Chondrocyte (in vitro differentiated cells): Measurements from ENCODE around the gene HMGXB3. TPM values are rescaled to one million over a fixed set of nuclear protein-coding genes. Genes with fewer than 3 reads are reported as not detected.

ENCODE experiments used
- DNase-seq: peaks from one replicate; pipeline ENCODE4 v3.0.0; 2021; ENCODE audit warnings: mixed read lengths, low spot score
- H3K27ac Mint-ChIP-seq: one replicate; pipeline ENCODE4 v1.8.0; 2021; ENCODE audit warnings: mild to moderate bottlenecking, moderate library complexity, mixed read lengths; ENCODE audit not compliant: unreplicated experiment
- H3K27me3 Mint-ChIP-seq: 2 replicates; pipeline ENCODE4 v1.8.0; 2021; ENCODE audit warnings: low read depth, mixed read lengths
- H3K36me3 Mint-ChIP-seq: 2 replicates; pipeline ENCODE4 v1.8.0; 2021; ENCODE audit warnings: low read depth, mixed read lengths
- H3K4me1 Mint-ChIP-seq: 2 replicates; pipeline ENCODE4 v1.8.0; 2021; ENCODE audit warnings: low read depth, mild to moderate bottlenecking, mixed read lengths
- H3K4me3 Mint-ChIP-seq: one replicate; pipeline ENCODE4 v1.8.0; 2021; ENCODE audit warnings: mild to moderate bottlenecking, moderate library complexity, mixed read lengths; ENCODE audit not compliant: unreplicated experiment
- H3K9me3 Mint-ChIP-seq: 2 replicates; pipeline ENCODE4 v1.8.0; 2021; ENCODE audit warnings: low read depth, mixed read lengths
- CTCF ChIP-seq: fragments of 200-600 bp; sonication (generic); IDR thresholded peaks from 2 replicates; pipeline ENCODE4 v1.5.0; 2021; ENCODE audit warnings: antibody characterized with exemption, mild to moderate bottlenecking, moderate library complexity
- total RNA-seq: library from RNA; stranded (reverse); gene quantifications from 3 replicates; pipeline ENCODE4 v1.2.1, GENCODE V29; 2021

HMGXB3 gene
- total RNA-seq, 1 donor from 2014 or later = 44.2 TPM

DNA sequence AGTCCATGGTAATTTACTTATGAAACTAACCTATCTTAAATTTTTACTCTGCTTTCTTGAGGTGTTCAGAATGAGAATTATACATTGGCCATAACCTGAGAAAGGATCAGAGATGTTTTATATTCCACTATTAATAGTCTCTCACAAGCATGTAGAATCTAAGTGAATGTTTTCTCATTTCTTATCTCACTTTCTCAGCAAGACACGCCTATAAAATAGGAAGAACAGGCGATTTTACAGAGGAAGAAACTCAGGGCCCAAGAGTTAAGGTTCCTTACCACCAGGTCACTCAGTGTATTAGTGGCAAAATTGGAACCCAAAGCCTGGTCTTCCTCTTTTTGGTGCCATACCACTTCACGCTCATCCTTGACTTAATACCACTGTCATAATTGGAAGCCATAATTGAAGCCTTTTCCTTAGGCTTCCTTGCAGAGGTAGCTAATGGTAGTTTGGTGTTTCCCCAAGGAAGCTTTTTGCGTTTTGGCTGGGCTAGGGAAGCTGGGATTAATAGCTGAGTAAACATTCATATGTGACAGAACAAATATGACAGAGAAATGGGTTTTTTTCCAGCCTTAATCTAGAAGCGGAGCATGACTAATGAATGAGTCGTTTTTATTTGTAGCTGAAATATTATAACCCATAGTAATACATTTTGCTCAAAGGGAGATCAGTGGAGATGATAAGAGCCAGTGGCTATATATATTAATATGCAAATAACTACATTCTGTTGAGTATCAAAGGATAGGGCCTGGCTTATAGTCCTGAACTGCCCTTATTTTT, 16.9 kb downstream of the HMGXB3 start:
- no peak for TF ChIP-seq CTCF
- no peak for DNase-seq
- no peak overlapping the region for H3K27ac Mint-ChIP-seq
- H3K27me3 Mint-ChIP-seq = no peaks in the 10 kb centered on the region
- H3K36me3 Mint-ChIP-seq = peaks cover 58% of the 10 kb centered on the region
- H3K9me3 Mint-ChIP-seq = peaks cover 12% of the 10 kb centered on the region
- H3K4me1 Mint-ChIP-seq = peaks cover 43% of the 10 kb centered on the region
- H3K4me3 Mint-ChIP-seq = no peak overlapping the region

- Mint-ChIP-seq H3K36me3 (peaks cover 41% of the 10 kb centered on the region), H3K9me3 (peaks cover 10% of the 10 kb centered on the region), H3K4me1 (peaks cover 50% of the 10 kb centered on the region), H3K27ac (peak overlapping the region; percentile 12), H3K27me3 (no peaks in the 10 kb centered on the region), H3K4me3 (no peak overlapping the region)
- no peak for DNase-seq
- no peak for TF ChIP-seq CTCF
These were observed 19.7 kb downstream of the HMGXB3 start for GRCh38 chr5:150020249-150020648.

DNA sequence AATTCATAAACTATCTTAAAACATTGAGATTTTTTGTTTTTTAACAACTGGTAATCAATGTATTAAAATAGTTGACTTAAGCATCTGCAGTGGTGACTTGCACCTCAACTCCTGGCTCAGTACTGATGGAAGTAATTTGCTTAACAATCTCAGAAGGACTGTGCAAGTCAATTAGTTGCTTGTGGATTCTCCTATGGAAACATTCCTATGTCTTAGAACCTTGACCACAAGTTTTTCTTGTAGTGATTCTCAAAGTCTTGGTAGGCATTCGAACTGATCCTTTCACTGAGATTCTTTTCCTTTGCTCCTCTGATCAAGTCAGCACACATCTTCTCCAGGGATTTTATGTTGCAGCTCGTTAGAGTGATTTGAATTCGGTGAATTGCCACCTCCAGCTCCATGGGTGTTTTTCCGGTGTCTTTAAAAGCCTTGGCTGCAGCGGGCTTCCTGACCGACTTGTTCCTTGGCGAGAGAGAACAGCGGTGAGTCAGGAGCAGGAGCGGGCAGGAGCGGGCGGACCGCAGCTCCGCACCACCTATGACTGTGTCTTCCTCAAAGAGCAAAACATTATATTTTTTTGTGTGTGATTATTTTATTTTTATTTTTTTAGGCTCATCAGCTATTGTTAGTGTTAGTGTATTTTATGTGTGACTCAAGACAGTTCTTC, 21.1 kb downstream of the HMGXB3 start:
- TF ChIP-seq CTCF = no peak

GRCh38 chr5:150022158-150022531, 21.6 kb downstream of the HMGXB3 start:
- Mint-ChIP-seq H3K27me3 (no peaks in the 10 kb centered on the region), H3K27ac (peak overlapping the region; percentile 73), H3K4me3 (no peak overlapping the region), H3K36me3 (peaks cover 36% of the 10 kb centered on the region), H3K4me1 (peaks cover 48% of the 10 kb centered on the region), H3K9me3 (no peaks in the 10 kb centered on the region)
- no peak for DNase-seq
- no peak for TF ChIP-seq CTCF

More for the DNA sequence above, 21.1 kb downstream of the HMGXB3 start:
- Mint-ChIP-seq H3K27me3 (no peaks in the 10 kb centered on the region), H3K4me1 (peaks cover 50% of the 10 kb centered on the region), H3K27ac (peak overlapping the region; percentile 73), H3K9me3 (peaks cover 2% of the 10 kb centered on the region), H3K4me3 (no peak overlapping the region), H3K36me3 (peaks cover 34% of the 10 kb centered on the region)
- DNase-seq = no peak

DNA sequence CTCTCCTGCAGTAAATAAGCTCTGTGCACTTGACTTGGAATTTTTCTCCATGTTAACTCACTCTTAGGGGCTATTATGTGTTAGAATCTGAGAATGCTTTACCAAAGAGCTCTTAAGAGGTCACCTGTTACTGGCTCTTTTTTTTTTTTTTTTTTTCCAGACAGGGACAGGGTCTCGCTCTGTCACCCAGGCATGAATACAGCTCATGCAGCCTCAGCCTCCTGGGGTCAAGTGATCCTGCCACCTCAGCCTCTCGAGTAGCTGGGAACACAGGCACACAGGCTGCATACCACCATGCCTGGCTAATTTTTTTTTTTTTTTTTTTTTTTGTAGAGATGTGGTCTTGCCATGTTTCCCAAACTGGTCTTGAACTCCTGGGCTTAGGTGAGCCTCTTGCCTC, 22.1 kb downstream of the HMGXB3 start:
- peak overlapping the region; percentile 53 for H3K27ac Mint-ChIP-seq
- no peak overlapping the region for H3K4me3 Mint-ChIP-seq
- peaks cover 36% of the 10 kb centered on the region for H3K36me3 Mint-ChIP-seq
- H3K4me1 Mint-ChIP-seq = peaks cover 42% of the 10 kb centered on the region
- DNase-seq = no peak
- no peaks in the 10 kb centered on the region for H3K27me3 Mint-ChIP-seq
- no peak for TF ChIP-seq CTCF
- no peaks in the 10 kb centered on the region for H3K9me3 Mint-ChIP-seq
